ENCODE results near the gene CIB1. TPM values are rescaled to one million over a fixed set of nuclear protein-coding genes. Genes with fewer than 3 reads are reported as not detected.
"Not testable (repeated sequence)": the region's sequence is repeated elsewhere in the genome, so short reads cannot be mapped to it uniquely, and the experiment has no call there.

Gene CIB1
- total RNA-seq, 1 experiment from 2014 or later: 40.0 TPM

DNA sequence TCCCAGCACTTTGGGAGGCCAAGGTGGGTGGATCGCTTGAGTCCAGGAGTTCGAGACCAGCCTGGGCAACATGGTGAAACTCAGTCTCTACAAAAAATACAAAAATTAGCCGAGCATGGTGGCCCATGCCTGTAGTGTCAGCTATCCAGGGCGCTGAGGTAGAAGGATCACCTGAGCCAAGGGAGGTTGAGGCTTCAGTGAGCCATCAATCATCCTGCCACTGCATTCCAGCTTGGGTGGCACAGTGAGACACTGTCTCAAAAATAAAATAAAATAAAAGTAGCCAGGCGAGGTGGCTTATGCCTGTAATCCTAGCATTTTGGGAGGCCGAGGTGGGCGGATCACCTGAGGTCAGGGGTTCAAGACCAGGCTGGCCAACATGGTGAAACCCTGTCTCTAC, 45.7 kb downstream of the CIB1 start:
- DNase-seq (ENCODE audit: low read depth, low spot score); in situ Hi-C loops (cut with HindIII; ENCODE audit: low pct_unique_long_range_greater_than_20kb, low sequenced_read_pairs): not testable (repeated sequence)

DNA sequence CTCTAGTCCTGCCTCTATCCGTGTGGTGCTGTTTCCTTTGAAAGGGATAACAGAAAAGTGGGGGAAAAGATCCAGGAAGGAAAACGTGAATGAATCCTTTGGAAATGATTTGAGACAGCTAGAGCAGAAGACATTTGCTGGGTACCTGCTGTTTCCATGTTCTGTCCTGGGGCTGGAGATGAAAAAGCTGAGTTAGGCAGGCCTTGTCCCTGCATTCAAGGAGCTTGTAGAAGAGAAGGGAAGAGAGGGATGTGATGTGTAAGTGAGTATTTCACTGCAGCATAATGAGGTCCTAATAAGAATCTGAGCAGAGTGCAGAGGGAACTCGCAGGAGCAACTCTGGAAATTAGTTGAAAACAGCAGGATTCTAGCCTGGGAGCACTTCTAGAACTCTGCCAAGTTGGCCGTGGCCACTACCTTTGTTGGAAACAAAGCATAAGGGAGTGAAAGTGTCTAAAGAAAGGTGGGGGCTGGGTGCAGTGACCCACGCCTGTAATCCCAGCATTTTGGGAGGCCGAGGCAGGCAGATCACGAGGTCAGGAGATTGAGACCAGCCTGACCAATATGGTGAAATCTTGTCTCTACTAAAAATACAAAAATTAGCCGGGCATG, 46.4 kb downstream of the CIB1 start:
- in situ Hi-C loops (cut with HindIII; ENCODE audit: low pct_unique_long_range_greater_than_20kb, low sequenced_read_pairs): no loop called here
- no peak for DNase-seq (ENCODE audit: low read depth, low spot score)

DNA sequence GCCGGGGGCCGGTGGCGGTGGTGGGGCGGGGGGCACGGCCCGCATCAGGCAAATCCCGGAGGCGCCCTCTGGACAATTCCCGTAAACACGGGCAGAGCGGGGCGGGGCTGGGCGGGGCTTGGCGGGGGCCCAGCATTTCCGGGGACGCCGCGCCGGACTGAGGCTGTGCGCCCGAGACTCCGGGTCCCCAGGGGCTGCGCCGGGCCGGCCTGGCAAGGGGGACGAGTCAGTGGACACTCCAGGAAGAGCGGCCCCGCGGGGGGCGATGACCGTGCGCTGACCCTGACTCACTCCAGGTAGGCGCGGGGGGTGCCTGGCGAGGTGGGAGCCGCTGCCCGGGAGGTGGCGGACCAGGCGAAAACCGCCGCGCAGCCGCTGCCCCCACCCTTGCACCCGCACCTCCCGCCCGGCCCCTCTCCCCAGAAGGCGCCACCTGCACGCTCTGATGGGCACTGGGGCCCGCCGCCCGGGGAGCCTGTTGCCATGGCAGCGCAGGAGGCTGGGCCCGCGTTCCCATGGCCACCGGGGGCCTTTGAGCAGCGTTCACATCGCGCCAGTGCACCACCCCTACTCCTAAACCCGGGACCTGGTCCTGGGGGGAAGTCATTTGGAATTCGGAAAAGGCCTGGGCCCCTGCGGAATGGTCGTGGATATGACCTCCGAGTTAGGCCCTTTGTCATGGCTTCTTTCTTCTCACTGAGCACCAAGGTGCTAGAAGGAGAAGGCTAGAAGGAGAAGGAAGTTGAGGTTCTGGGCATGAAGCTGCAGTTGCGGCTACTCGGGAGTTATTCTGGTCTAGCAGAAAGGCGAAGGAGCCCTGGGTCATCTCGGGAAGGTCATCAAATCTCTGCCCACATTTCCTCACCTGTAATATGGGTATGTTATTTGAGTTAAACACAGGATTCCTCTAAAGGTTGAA, 48.7 kb downstream of the CIB1 start:
- in situ Hi-C loops (cut with HindIII; ENCODE audit: low pct_unique_long_range_greater_than_20kb, low sequenced_read_pairs): no loop called here
- peak; percentile 62 for DNase-seq (ENCODE audit: low read depth, low spot score)

DNA sequence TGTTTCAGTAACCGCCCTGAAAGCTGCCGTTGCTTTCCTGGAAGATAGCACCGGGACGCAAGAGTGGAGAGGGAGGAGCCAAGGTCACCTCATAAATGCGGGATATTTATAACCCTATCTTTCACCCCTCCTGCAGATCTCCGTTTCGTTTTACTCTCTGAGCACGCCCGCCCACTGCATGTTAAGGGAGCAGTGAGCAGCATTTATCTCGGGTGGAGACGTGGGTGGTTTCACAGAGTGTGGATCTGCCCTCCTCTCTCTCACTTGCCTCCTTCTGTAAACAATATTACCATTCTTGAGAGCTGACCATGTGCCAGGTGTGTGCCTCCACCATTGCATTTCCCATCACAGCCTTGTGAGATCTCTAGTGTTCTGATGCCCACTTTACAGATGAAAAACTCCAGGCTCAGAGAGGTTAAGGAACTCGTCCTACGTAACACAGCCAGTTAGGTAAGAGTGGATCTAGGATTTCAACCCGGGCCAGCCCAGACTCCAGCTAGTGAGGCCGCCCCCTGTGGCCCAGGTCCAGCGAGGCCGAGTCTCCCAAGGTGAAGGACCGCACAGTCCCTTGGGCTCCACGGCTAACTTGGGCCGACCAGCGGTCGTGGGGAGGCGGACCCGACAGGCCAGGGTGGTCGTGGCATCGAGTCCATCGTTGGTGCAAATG, 49.5 kb downstream of the CIB1 start:
- in situ Hi-C loops (cut with HindIII; ENCODE audit: low pct_unique_long_range_greater_than_20kb, low sequenced_read_pairs): no loop called here
- peak; percentile 49 for DNase-seq (ENCODE audit: low read depth, low spot score)

DNA sequence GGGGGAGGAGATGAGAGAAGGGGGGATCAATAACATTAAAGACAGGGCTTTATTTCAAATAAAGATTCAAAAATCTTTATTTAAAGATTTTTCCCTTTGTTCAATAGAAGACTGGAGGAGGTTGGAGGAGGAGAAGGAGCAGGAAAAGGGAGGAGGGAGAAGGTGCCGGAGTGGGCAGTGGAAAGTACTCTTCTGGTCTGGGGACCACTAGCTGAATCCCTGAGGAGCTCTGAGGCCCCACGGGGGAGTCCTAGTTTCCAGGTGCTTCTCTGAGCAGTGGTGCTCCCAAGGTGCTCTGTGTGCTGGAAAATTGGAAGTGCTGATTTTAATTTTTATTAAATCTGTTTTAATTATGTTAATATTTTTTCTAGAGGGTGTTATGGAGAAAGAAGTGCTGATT, 52.0 kb downstream of the CIB1 start:
- in situ Hi-C loops (cut with HindIII; ENCODE audit: low pct_unique_long_range_greater_than_20kb, low sequenced_read_pairs): no loop called here
- DNase-seq (ENCODE audit: low read depth, low spot score): no peak

Small RNA genes lying within 50 kb of the gene (small RNA-seq; reads per million reads assigned to genes)
- 0 reads per million in 2 experiments for gene AC091167.3

Other genes with a start within 250 kb of the CIB1 start
- 6.5 and 10.4 TPM in 2 replicates for gene ZNF710, start 232.6 kb downstream of the CIB1 start, total RNA-seq (2014; rRNA removed; shearing (Covaris generic))
- gene IDH2, start 131.5 kb downstream of the CIB1 start, total RNA-seq (2014; rRNA removed; shearing (Covaris generic)): 31.3 and 33.3 TPM in 2 replicates
- gene SEMA4B, start 32.6 kb downstream of the CIB1 start, total RNA-seq (2014; rRNA removed; shearing (Covaris generic)): 10.6 and 17.1 TPM in 2 replicates
- gene GDPGP1, start 268 bp upstream of the CIB1 start, total RNA-seq (2014; rRNA removed; shearing (Covaris generic)): 5.5 and 10.9 TPM in 2 replicates
- 0.18 TPM in 1 of 2 replicates, not detected in the other for gene TTLL13, start 15.6 kb upstream of the CIB1 start, total RNA-seq (2014; rRNA removed; shearing (Covaris generic))
- gene NGRN, start 31.7 kb upstream of the CIB1 start, total RNA-seq (2014; rRNA removed; shearing (Covaris generic)): 88.4 and 99.6 TPM in 2 replicates
- 2.1 and 2.2 TPM in 2 replicates for gene ZNF774, start 118.3 kb upstream of the CIB1 start, total RNA-seq (2014; rRNA removed; shearing (Covaris generic))
- 141 and 153 TPM in 2 replicates for gene IQGAP1, start 154.3 kb upstream of the CIB1 start, total RNA-seq (2014; rRNA removed; shearing (Covaris generic))